Ovary (tissue), 3 donors: Measurements from ENCODE around the gene CCNK.

Source experiments
- EP300 ChIP-seq: sonication (generic); formaldehyde crosslinking; IDR thresholded peaks from one replicate; pipeline ENCODE4 v1.6.1; 2017; ENCODE audit warnings: antibody characterized with exemption
- POLR2A ChIP-seq: fragments of 450-650 bp; IDR thresholded peaks from one replicate; pipeline ENCODE4 v1.6.1; 2017; ENCODE audit warnings: antibody characterized with exemption, mild to moderate bottlenecking, moderate library complexity
- TF ChIP-seq, protein P1 (sequence below), 3 donors: fragments of 450-650 bp in 2 of 3; fragments of 200-600 bp in 1 of 3; IDR thresholded peaks; one replicate each; pipeline versions ENCODE4 v1.5.1 to v1.8.0; 2016 to 2022; ENCODE audit warnings: antibody characterized with exemption in 3 of 3, mild to moderate bottlenecking in 1 of 3
- donor health status: DM: no; HTN: no; CAD: no.

DNA sequence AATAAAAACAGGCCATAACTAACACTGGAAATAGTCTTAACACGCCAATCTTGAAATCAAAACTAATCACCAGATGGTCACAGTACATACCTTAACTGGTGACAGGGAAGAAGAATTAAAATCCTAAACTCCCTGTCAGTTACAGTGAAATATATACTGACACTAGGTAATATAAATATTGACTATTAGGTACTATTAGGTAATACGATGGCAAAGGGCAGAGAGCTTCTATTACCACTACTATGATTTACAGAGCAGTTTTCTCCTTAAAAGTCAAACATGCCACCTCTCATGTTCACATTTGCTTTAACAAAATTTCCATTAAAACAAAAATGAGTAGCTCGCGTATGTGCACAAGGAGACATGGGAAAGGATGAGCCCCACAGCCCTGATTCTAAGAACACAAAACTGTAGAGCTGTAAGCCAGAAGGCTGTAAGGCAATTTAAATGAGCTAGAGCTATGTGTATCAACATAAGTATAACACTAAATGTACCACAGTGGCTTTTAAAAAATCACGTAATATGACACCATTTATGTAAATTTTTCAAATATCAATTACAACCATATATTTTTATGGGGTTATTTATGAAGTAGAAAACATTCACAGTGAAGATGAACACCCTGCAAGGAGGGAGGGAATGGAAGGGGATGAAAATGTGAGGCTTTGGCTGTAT lies 19.7 kb upstream of the CCNK start:
- TF ChIP-seq, protein P1, sequence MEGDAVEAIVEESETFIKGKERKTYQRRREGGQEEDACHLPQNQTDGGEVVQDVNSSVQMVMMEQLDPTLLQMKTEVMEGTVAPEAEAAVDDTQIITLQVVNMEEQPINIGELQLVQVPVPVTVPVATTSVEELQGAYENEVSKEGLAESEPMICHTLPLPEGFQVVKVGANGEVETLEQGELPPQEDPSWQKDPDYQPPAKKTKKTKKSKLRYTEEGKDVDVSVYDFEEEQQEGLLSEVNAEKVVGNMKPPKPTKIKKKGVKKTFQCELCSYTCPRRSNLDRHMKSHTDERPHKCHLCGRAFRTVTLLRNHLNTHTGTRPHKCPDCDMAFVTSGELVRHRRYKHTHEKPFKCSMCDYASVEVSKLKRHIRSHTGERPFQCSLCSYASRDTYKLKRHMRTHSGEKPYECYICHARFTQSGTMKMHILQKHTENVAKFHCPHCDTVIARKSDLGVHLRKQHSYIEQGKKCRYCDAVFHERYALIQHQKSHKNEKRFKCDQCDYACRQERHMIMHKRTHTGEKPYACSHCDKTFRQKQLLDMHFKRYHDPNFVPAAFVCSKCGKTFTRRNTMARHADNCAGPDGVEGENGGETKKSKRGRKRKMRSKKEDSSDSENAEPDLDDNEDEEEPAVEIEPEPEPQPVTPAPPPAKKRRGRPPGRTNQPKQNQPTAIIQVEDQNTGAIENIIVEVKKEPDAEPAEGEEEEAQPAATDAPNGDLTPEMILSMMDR (IDR thresholded peaks at IDR 0.05): no peak
- TF ChIP-seq EP300 (no peak), POLR2A (no peak)
